ENCODE data around the gene NOC4L.
"Not testable (repeated sequence)": the region's sequence is repeated elsewhere in the genome, so short reads cannot be mapped to it uniquely, and the experiment has no call there.

NOC4L gene

GRCh38 chr12:132144115-132144809 lies at the start of gene NOC4L, which contains the start of gene DDX51:
NOC4L (plus strand) TSS chr12:132144457; CDS start chr12:132144489, 32 bp downstream.
DDX51 (minus strand) TSS chr12:132144319; CDS start chr12:132144296, 23 bp downstream.
- peak; percentile 97 for DNase-seq (ENCODE audit: low read depth in 2 of 2)

- no peak for DNase-seq (ENCODE audit: low read depth in 2 of 2)
Measured at GRCh38 chr12:132095520-132096409, 48.5 kb upstream of the NOC4L start.

- DNase-seq (ENCODE audit: low read depth in 2 of 2) = no peak
Measured at GRCh38 chr12:132099739-132100138, 44.5 kb upstream of the NOC4L start.

- DNase-seq (ENCODE audit: low read depth in 2 of 2) = no peak
Measured at GRCh38 chr12:132100306-132101065, 43.8 kb upstream of the NOC4L start.

GRCh38 chr12:132102297-132102696 lies 42.0 kb upstream of the NOC4L start:
- no peak for DNase-seq (ENCODE audit: low read depth in 2 of 2)

- not testable (repeated sequence) for DNase-seq (ENCODE audit: low read depth in 2 of 2)
Measured at GRCh38 chr12:132103072-132103471, 41.2 kb upstream of the NOC4L start.

GRCh38 chr12:132103542-132104308 lies 40.5 kb upstream of the NOC4L start:
- no peak for DNase-seq (ENCODE audit: low read depth in 2 of 2)

GRCh38 chr12:132105467-132105866 lies 38.8 kb upstream of the NOC4L start:
- no peak for DNase-seq (ENCODE audit: low read depth in 2 of 2)

- no peak for DNase-seq (ENCODE audit: low read depth in 2 of 2)
Measured at GRCh38 chr12:132106921-132107320, 37.3 kb upstream of the NOC4L start.

- DNase-seq (ENCODE audit: low read depth in 2 of 2) = no peak
Measured at GRCh38 chr12:132108211-132108832, 35.9 kb upstream of the NOC4L start.

GRCh38 chr12:132109741-132110140 lies 34.5 kb upstream of the NOC4L start:
- no peak for DNase-seq (ENCODE audit: low read depth in 2 of 2)

- no peak for DNase-seq (ENCODE audit: low read depth in 2 of 2)
Measured at GRCh38 chr12:132110677-132111076, 33.6 kb upstream of the NOC4L start.

GRCh38 chr12:132111654-132112304 lies 32.5 kb upstream of the NOC4L start:
- no peak for DNase-seq (ENCODE audit: low read depth in 2 of 2)

- no peak for DNase-seq (ENCODE audit: low read depth in 2 of 2)
Measured at GRCh38 chr12:132114667-132115066, 29.6 kb upstream of the NOC4L start.

- DNase-seq (ENCODE audit: low read depth in 2 of 2) = no peak
Measured at GRCh38 chr12:132115500-132115899, 28.8 kb upstream of the NOC4L start.

GRCh38 chr12:132116709-132117557 lies 27.3 kb upstream of the NOC4L start:
- DNase-seq (ENCODE audit: low read depth in 2 of 2) = no peak

- no peak for DNase-seq (ENCODE audit: low read depth in 2 of 2)
Measured at GRCh38 chr12:132117558-132117875, 26.7 kb upstream of the NOC4L start.

GRCh38 chr12:132118876-132119275 lies 25.4 kb upstream of the NOC4L start:
- no peak for DNase-seq (ENCODE audit: low read depth in 2 of 2)

- DNase-seq (ENCODE audit: low read depth in 2 of 2) = no peak
Measured at GRCh38 chr12:132121283-132121682, 23.0 kb upstream of the NOC4L start.

Measured in stimulated activated CD4-positive, alpha-beta T cell treated with anti-CD3 and anti-CD28 coated beads, Interleukin-1b, Interleukin-23, amount 100 ng/mL, for 4 hours (primary cell).